HFFc6 (cell line): ENCODE results near the gene PARD3B. TPM values are rescaled to one million over a fixed set of nuclear protein-coding genes. Genes with fewer than 3 reads are reported as not detected.

Source experiments
- DNase-seq: peaks from one replicate; pipeline ENCODE4 v3.0.0-alpha.2; 2018
- H3K27ac Mint-ChIP-seq: 2 replicates; pipeline ENCODE4 v1.8.0; 2020; ENCODE audit warnings: mild to moderate bottlenecking, mixed read lengths
- H3K27me3 Mint-ChIP-seq: 2 replicates; pipeline ENCODE4 v1.8.0; 2021; ENCODE audit warnings: mild to moderate bottlenecking, moderate library complexity, mixed read lengths; ENCODE audit not compliant: insufficient read depth
- H3K36me3 Mint-ChIP-seq: 2 replicates; pipeline ENCODE4 v1.8.0; 2021; ENCODE audit warnings: low read depth, mixed read lengths
- H3K4me1 Mint-ChIP-seq: 2 replicates; pipeline ENCODE4 v1.8.0; 2020; ENCODE audit warnings: low read depth, mixed read lengths
- H3K4me3 Mint-ChIP-seq: 2 replicates; pipeline ENCODE4 v1.8.0; 2020; ENCODE audit warnings: mild to moderate bottlenecking, moderate library complexity, mixed read lengths
- H3K9me3 Mint-ChIP-seq: 2 replicates; pipeline ENCODE4 v1.8.0; 2020; ENCODE audit warnings: mild to moderate bottlenecking, mixed read lengths
- total RNA-seq, 6 experiments: library from RNA; stranded (reverse); fragmentation: NEBNext Ultra II Directional; extraction: Animal tissue kit (Norgen Biotek cat#: 25700); gene quantifications; 2 replicates in 1 of 6; 3 replicates in 5 of 6; pipeline ENCODE4 v1.2.3, GENCODE V29; 2021
- TF ChIP-seq, protein P1 (sequence below): fragments of 200-600 bp; sonication (generic); IDR thresholded peaks from 2 replicates; pipeline ENCODE4 v1.5.0; 2021; ENCODE audit warnings: antibody characterized with exemption, mild to moderate bottlenecking

PARD3B gene
- total RNA-seq, 6 experiments from 2014 or later: 14.0 to 22.4 (median 15.3) TPM

DNA sequence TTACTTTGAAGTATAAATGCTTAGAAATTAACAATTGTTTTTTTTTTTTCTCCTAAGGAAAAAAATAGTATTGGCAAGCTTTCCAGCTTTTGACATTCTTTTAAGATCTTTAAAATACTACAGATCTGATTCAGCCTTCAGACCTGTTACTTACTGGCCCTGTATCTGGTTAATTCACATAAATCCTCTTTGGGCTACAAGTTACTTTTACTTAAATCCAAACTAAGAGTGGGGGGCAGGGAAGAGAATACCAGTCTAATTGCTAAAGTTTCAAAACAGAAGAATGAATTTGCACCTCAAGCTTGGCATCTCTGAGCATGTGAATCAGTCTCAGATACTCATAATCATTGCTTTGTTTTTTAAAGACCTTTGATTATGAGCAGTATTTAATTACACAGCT lies 386.3 kb downstream of the PARD3B start:
- H3K36me3 Mint-ChIP-seq: no peaks in the 10 kb centered on the region
- H3K9me3 Mint-ChIP-seq: no peaks in the 10 kb centered on the region
- H3K4me3 Mint-ChIP-seq: no peak overlapping the region
- DNase-seq: no peak
- TF ChIP-seq, protein P1, sequence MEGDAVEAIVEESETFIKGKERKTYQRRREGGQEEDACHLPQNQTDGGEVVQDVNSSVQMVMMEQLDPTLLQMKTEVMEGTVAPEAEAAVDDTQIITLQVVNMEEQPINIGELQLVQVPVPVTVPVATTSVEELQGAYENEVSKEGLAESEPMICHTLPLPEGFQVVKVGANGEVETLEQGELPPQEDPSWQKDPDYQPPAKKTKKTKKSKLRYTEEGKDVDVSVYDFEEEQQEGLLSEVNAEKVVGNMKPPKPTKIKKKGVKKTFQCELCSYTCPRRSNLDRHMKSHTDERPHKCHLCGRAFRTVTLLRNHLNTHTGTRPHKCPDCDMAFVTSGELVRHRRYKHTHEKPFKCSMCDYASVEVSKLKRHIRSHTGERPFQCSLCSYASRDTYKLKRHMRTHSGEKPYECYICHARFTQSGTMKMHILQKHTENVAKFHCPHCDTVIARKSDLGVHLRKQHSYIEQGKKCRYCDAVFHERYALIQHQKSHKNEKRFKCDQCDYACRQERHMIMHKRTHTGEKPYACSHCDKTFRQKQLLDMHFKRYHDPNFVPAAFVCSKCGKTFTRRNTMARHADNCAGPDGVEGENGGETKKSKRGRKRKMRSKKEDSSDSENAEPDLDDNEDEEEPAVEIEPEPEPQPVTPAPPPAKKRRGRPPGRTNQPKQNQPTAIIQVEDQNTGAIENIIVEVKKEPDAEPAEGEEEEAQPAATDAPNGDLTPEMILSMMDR: no peak
- no peaks in the 10 kb centered on the region; the same call in 1 of the 2 replicates for H3K27me3 Mint-ChIP-seq
- H3K4me1 Mint-ChIP-seq: peaks cover 7% of the 10 kb centered on the region
- H3K27ac Mint-ChIP-seq: no peak overlapping the region

DNA sequence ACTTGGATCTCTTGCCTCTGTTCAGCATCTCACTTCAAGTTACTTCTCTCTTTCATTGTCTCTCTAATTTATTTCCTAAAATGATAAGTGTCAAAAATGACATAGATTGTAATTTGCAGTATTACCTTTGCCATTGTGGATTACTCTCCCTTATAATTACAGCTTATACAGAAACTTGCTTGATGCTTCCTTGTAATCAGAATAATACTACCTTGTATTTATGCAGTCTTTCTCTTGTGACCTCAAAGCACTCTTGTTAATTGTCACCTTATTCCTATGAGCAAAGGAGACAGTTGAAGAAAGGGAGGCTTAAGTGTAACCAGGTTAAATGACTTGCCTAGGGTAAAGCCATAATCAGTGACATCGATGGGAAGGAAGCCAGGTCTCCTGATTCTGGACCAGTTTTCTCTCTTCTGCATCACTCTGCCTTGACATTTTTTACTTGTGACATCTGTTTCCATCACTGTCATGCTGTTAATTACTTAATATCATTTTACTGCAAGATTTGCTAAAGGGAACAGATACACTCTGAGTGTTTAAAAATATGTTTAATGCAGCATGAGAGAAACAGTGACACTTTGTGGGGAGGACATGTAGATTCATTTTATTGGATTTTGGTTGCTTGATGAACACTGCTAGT lies 388.6 kb downstream of the PARD3B start:
- H3K27ac Mint-ChIP-seq: no peak overlapping the region
- no peaks in the 10 kb centered on the region for H3K27me3 Mint-ChIP-seq
- H3K36me3 Mint-ChIP-seq: peaks cover 5% of the 10 kb centered on the region; the same call in 1 of the 2 replicates
- DNase-seq: no peak
- no peak overlapping the region for H3K4me3 Mint-ChIP-seq
- no peaks in the 10 kb centered on the region for H3K9me3 Mint-ChIP-seq
- H3K4me1 Mint-ChIP-seq: peaks cover 7% of the 10 kb centered on the region
- TF ChIP-seq, protein P1: no peak

- H3K4me1 Mint-ChIP-seq: peaks cover 29% of the 10 kb centered on the region
- H3K36me3 Mint-ChIP-seq: peaks cover 19% of the 10 kb centered on the region
- H3K27me3 Mint-ChIP-seq: peaks cover 2% of the 10 kb centered on the region
- TF ChIP-seq, protein P1: no peak
- no peak overlapping the region for H3K27ac Mint-ChIP-seq
- DNase-seq: no peak
- H3K4me3 Mint-ChIP-seq: no peak overlapping the region
- H3K9me3 Mint-ChIP-seq: peaks cover 18% of the 10 kb centered on the region
Observed at GRCh38 chr2:204944927-204945326, 399.7 kb downstream of the PARD3B start.

DNA sequence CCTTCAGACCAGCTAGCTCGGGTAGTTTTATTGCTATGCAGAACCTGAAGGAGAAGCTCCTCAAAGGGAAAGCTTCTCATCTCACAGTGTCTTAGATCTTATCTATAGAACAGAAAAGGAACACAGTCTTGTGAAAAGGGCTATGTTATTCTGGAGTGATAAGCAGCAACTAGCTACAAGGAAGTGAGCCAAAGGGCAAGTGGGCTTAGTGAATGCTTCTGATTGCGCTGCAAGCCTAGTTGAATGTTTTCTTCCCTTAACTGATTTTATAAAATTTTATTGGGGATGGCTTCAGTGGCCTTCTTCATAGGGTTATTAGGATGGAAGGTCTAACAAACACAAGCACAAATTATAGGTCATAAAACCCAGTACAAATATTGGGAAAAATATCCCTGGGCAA lies 400.1 kb downstream of the PARD3B start:
- Mint-ChIP-seq H3K4me3 (no peak overlapping the region), H3K9me3 (peaks cover 18% of the 10 kb centered on the region), H3K4me1 (peaks cover 34% of the 10 kb centered on the region), H3K27ac (no peak overlapping the region), H3K27me3 (peaks cover 2% of the 10 kb centered on the region), H3K36me3 (peaks cover 19% of the 10 kb centered on the region)
- TF ChIP-seq, protein P1: no peak
- no peak for DNase-seq

DNA sequence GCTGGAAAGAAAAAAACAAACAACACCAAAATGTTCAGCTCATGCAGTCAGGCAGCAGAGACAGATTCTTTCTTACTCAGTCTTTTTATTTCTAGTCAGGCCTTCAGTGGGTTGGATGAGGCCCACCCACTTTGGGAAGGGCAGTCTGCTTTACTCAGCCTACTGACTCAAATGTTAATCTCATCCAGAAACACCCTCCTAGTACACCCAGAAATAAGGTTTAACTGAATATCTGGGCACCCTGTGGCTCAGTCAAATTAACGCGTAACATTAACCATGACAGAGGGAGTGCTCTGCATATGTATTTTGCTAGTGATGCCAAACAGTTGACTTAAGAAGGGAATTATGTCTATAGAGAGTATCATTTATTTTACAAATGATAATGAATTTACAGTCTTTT lies 401.6 kb downstream of the PARD3B start:
- peaks cover 18% of the 10 kb centered on the region for H3K9me3 Mint-ChIP-seq

More for the DNA sequence above, 401.6 kb downstream of the PARD3B start:
- Mint-ChIP-seq H3K4me1 (peaks cover 49% of the 10 kb centered on the region), H3K36me3 (peaks cover 19% of the 10 kb centered on the region), H3K27ac (no peak overlapping the region), H3K4me3 (no peak overlapping the region), H3K27me3 (peaks cover 2% of the 10 kb centered on the region)
- DNase-seq: no peak
- TF ChIP-seq, protein P1: no peak
